IPS DF 19.7 (cell line): ENCODE measurements around the gene NKX1-1.

Source experiments
- DNase-seq: peaks from one replicate; pipeline ENCODE4 v3.0.0-alpha.2; 2013; ENCODE audit warnings: low read depth, low spot score

The NKX1-1 gene

GRCh38 chr4:1416948-1417260 lies 10.7 kb upstream of the NKX1-1 start:
- DNase-seq, result no peak

- DNase-seq, result no peak
These were observed 10.1 kb upstream of the NKX1-1 start for GRCh38 chr4:1416051-1416947.

- DNase-seq, result no peak
These were observed 9.4 kb upstream of the NKX1-1 start for GRCh38 chr4:1415681-1415981.

- no peak for DNase-seq
These were observed 8.8 kb upstream of the NKX1-1 start for GRCh38 chr4:1414831-1415680.

- DNase-seq, result no peak
These were observed 7.6 kb upstream of the NKX1-1 start for GRCh38 chr4:1413687-1414479.

GRCh38 chr4:1413204-1413663 lies 7.0 kb upstream of the NKX1-1 start:
- DNase-seq, result no peak

GRCh38 chr4:1412376-1413203 lies 6.3 kb upstream of the NKX1-1 start:
- DNase-seq, result no peak

- DNase-seq, result no peak
These were observed 5.5 kb upstream of the NKX1-1 start for GRCh38 chr4:1411436-1412375.

- DNase-seq, result peak; percentile 25
These were observed 4.5 kb upstream of the NKX1-1 start for GRCh38 chr4:1410491-1411325.

GRCh38 chr4:1409491-1410425 lies 3.5 kb upstream of the NKX1-1 start:
- no peak for DNase-seq

- no peak for DNase-seq
These were observed 2.8 kb upstream of the NKX1-1 start for GRCh38 chr4:1409079-1409478.

- no peak for DNase-seq
These were observed 2.2 kb upstream of the NKX1-1 start for GRCh38 chr4:1408418-1408817.

- DNase-seq, result no peak
These were observed 1.6 kb upstream of the NKX1-1 start for GRCh38 chr4:1407657-1408333.

- DNase-seq, result no peak
These were observed 877 bp upstream of the NKX1-1 start for GRCh38 chr4:1406981-1407656.

- no peak for DNase-seq
These were observed 427 bp downstream of the NKX1-1 start for GRCh38 chr4:1405636-1406393.

GRCh38 chr4:1405254-1405635 lies 997 bp downstream of the NKX1-1 start:
- no peak for DNase-seq
